ENCODE results near the gene NTNG2.

The NTNG2 gene

DNA sequence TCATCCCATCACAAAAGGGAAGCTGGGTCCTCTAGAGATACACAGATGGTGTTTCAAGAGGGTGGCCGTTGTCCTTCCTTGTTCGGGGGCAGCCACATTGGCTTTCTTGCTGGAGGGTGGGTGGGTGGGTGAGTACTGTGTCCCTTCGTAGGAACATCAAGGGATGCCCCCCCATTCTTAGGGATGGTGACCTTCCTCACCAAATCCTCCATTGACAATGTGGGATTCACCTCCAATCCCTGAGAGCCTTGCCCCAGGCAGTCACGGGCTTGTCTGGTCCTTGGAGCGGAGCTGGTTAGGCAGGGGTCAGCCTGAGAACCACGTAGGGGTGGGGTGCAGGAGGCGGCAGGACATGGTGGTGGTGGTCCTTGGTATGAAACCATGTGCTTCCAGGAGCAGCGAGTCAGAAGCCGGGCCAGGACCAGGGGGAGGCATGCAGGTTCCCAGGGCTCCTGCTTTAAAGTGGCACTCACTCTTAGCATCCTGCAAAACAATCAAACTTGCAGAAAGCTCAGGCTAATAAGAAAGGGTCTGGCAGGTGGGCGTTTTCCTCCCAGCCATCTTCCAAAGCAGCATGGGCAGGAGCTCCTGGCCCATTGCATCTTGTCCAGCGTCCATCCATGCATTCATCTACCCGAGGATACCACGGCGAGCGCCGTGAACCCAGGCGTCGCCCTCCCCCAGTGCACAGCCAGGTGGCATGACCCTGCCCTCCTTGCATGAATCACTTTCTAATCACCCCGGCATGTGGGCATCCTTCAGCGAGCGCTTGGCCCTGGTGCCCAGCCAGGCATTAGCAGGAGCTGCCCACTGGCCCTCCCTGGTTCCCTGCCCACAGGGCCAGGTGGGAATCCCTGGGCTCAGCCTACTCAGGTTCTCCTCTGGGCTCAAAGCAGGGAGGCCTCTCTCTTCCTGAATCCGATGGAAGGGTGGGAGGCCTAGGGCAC, 76.4 kb downstream of the NTNG2 start:
- no peak for DNase-seq

DNA sequence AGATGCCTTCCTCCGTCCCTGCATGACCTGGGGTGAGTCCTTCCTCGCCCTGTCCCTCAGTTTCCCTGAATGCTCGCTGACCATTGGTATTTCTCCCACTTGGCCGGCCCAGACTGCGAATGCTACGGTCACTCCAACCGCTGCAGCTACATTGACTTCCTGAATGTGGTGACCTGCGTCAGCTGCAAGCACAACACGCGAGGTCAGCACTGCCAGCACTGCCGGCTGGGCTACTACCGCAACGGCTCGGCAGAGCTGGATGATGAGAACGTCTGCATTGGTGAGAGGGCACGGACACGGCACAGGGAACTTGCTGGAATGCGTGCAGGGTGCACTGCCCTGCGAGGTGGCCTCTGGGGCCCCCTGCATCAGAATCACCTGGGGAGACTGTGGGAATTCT, 77.1 kb downstream of the NTNG2 start:
- DNase-seq: no peak

DNA sequence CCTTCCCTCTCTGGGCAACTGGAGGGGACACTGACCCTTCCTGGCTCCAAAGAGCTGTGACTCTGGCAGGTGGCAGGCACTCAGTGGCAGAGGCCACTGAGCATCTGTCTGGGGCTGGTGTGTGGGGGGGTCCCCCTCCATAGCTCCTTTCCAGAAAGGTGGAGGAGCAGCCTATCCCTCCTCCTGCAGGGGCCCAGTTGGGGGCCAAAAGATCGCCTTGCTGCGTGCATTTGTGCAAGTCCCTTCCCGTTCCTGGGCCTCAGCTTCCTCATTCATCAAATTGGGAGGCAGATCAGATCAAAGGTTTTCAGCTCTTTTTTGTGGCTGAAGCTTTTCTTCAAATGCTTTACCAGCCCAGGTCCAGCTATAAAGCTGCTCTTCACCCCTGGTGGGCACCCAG, 77.7 kb downstream of the NTNG2 start:
- peak; percentile 30 for DNase-seq

DNA sequence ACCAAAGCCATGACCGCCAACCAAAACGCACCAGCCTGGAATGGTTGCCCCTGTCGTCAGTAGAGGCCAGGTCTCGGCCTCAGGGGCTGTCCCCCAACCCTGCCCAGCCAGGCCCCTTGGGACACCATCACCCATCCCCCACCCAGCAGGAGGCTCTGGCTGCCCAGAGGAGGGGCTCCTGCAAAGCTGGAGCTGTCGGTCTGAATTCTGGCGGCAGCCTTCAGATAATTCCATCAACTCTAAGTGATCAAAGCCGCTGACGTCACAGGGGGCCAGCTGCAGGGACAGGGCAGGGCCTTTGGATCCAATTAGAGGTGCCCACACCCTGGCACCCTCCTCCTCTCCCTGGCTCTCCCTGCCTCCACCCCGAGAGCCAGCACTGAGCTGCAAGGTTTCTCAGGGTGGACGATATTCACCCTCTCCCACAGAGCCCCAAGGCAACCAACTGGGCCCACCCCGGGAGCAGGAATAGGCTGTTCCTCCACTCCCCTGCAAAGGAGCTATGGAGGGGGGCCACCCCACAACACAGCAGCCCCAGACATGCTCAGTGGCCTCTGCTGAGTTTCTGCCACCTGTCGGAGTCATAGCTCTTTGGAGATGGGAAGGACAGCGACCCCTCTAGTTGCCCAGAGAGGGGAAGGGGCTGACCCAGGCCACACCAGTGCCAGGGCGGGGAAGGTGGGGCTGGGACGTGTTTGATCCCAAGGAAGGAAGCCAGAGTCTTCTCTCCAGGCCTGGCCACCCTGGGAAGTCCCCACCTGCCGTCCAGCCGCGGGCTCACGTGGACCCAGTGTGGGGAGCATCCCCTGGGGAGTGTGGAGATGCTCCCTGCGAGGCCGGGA, 78.4 kb downstream of the NTNG2 start:
- DNase-seq: no peak

DNA sequence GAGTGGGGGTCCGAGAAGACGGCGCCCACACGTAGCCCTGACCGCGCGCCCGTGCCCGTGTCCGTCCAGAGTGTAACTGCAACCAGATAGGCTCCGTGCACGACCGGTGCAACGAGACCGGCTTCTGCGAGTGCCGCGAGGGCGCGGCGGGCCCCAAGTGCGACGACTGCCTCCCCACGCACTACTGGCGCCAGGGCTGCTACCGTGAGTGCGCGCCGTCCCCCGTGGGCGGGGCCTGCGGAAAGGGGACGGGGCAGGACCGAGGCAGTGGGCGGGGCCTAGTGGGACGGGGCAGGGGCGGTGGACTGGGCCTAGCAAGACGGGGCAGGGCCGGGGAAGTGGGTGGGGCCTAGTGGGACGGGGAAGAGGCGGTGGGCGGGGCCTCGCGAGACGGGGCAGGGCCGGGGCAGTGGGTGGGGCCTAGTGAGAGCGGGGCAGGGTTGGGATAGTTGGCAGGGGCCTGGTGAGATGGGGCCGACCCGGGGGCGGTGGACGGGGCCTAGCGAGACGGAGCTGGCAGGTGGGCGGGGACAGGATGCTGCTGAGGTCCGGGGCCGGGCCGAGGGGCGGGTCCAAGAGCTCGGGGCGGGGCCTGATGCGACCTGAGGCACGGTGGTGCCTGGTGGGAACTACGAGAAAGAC, 79.1 kb downstream of the NTNG2 start:
- peak; percentile 96 for DNase-seq

DNA sequence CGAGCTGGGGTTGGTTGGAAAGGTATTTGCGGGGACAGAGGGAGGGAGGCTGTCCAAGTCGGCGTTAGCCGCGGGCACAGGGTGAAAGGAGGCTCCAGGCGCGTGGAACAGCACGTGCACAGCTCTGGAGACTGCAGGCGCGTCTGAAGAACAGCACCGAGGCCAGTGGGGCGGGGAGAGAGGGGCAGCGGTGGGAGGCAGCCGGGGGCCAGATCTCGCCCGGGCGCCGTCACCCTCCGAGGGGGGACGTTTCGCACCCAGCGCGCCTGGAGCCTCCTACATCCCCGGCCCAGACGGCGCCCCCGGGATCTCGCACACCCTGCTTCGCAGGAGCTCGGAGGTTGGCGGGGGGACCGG, 79.6 kb downstream of the NTNG2 start:
- DNase-seq: no peak

DNA sequence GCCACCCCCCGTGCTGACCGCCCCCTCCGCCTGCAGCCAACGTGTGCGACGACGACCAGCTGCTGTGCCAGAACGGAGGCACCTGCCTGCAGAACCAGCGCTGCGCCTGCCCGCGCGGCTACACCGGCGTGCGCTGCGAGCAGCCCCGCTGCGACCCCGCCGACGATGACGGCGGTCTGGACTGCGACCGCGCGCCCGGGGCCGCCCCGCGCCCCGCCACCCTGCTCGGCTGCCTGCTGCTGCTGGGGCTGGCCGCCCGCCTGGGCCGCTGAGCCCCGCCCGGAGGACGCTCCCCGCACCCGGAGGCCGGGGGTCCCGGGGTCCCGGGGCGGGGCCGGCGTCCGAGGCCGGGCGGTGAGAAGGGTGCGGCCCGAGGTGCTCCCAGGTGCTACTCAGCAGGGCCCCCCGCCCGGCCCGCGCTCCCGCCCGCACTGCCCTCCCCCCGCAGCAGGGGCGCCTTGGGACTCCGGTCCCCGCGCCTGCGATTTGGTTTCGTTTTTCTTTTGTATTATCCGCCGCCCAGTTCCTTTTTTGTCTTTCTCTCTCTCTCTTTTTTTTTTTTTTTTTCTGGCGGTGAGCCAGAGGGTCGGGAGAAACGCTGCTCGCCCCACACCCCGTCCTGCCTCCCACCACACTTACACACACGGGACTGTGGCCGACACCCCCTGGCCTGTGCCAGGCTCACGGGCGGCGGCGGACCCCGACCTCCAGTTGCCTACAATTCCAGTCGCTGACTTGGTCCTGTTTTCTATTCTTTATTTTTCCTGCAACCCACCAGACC, 80.2 kb downstream of the NTNG2 start:
- DNase-seq: peak; percentile 62

DNA sequence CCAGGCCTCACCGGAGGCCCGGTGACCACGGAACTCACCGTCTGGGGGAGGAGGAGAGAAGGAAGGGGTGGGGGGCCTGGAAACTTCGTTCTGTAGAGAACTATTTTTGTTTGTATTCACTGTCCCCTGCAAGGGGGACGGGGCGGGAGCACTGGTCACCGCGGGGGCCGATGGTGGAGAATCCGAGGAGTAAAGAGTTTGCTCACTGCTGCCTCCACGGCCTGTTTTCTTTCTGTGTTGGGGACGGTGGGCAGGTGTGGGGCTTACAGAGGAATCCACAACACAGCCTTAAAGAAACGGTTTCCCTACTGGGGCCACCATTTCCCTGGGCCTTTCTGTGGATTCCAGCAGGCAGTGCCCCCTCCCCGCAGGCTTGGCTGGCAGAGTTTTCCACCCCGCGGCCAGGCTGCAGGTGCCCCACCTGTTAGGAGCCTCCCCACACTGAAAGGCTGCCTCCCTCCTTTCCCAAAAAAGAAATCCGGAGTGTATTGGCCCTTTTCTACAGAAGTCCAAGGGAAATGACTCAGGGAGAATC, 80.8 kb downstream of the NTNG2 start:
- DNase-seq: peak; percentile 25

DNA sequence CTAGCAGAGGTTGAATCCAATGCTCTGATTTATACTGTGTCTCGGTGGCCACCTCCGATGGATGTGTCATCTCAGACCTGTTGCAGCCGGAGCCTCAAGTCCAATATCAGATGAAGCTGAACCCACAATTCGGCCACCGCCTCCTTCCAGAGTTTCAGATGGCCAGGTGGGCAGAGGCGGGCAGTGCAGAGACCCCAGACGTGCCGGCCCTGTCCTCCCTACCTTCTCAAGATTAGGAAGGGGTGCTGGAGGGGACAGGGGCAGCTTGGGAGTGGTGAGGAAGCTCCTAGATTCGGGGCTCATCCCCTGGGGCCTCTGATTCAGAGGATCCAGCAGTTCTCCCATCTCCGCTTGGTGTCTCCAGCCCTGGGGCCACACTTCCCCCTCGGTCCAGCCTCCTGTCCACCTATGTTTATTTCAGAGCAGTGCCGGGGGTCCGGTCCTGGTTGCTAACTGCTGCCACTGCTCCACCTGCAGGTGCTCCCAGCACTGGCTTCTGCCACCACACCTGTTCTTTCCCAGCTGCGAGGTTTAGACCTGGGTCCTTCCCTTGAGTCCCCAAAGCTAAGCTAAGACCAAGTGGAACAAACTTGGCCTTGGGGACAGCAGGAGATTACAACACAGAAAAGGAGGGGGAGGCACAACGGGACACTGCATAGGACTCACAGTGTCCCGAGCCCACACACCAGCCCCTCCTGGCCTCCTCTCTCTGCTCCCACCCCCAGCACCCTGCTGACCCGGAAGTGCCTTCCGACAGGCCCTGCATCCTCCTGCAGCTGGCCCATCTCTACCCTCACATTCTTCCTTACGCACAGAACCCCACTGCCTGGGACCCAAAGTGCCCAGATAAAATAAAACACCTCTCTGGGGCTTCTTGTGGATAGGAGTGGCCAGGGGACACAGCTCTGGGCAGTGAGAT, 81.6 kb downstream of the NTNG2 start:
- DNase-seq: no peak

DNA sequence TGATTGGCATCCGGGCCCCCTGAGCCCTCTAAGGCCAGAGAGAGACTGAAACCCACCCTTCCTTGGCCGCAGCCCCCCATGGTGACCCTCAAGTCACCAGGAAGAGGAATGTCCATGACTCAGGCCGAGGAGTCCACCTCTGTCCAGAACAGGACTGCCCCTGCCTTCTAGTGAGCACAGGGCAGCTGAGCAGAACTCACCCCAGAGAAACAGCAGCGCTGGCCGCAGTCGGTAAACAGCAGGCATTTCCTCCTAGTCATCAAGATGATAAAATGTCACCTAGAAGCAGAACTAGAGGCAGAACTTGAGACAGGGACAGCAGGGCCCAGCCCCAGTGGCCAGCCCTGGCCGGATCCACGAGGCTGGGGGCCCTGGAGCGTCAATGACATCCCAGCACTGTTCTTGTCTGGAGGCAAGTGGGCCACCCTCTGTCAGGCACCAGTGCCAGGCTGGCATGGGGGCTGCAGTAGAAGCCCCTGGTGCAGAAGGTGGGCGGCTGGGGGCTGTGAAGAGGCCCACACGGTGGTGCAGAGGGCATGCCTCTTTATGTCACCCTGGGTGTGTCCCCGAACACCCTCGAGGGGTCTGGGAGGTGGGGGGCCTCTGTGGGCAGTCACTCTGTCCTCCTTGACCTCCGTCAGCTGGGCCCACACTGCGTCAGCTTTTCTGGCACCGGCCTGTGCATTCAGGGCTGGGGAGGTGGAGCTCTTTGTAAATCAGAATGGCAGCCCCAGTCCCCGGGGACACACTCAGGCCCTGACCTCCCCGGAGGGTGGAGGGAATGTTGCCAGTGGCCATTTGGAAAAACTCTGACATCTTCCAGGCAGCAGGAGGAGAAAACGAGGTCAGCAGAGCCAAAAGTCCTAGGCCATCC, 83.0 kb downstream of the NTNG2 start:
- DNase-seq: no peak

DNA sequence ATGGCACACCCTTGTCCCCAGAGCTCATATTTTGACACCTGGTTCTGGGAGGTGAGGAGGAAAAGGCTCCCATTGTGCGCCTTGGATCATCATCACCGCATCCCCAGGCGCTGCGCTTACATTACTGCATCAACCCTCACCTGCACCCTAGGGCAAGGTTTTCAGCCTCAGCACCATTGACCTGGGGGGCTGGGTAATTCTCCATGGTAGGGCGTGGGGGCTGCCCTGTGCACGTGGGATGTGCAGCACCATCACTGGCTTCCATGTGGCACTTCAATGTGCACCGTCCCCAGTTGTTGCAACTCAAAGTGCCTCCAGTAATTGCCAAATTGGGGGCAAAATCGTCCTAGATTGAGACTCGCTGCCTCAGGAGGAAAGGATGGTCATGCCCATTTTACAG, 83.6 kb downstream of the NTNG2 start:
- DNase-seq: no peak

DNA sequence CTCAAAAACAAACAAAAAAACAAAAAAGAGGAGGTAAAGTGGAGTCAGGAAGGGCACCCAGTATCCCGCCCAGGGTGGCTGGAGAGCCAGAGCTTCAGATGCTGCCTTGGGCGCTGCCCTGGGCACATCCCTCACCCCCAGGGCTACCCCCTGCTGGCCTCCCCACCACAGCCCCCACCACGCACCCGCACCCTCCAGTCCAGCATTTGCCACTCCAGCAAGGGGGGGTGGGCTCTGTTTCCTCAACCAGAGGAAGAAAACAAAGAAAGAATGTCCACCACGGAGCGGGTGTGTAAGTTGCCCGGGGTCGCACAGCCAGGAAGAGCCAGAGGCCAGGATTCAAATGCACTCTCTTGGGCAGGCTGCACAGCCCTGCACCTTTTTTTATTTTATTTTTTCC, 86.1 kb downstream of the NTNG2 start:
- DNase-seq: no peak

DNA sequence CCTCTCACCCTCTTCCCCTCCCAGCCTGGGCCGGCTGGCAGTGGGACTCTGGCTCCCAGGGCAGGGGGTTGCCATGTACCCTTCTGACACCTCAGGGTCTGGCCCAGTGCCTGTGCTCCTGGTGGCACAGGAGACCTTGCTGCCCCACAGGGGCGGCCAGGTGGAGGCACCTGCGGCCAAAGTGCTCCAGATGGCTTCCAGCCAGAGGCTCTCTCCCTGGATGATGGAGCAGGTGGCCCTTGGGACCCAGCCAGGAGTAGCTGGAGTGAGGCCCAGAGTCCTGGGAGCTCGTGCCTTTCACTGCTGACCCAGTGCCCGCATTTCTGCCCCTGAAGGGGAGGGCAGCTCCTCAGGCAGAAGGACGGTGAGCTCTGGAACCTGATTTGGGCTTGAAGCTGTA, 87.3 kb downstream of the NTNG2 start:
- no peak for DNase-seq

DNA sequence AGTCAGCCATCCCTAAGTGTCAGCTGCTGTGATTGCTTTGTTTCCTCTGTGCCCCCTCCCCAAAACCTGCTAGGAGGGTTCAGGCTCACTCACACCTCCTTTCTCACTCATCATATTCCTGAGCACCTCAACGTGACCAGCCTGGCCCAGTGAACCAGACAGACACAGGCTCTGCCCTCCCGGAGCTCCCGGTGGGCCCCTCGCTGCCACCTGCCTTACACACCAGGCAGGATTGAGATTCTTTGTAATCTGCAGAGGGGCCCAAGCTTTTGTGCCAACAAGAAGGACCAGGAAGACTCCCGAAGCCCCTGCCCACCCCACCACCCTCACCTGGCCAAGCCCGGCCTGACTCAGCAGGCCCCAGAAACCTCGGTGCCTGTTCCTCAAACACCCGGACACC, 87.8 kb downstream of the NTNG2 start:
- DNase-seq: no peak

DNA sequence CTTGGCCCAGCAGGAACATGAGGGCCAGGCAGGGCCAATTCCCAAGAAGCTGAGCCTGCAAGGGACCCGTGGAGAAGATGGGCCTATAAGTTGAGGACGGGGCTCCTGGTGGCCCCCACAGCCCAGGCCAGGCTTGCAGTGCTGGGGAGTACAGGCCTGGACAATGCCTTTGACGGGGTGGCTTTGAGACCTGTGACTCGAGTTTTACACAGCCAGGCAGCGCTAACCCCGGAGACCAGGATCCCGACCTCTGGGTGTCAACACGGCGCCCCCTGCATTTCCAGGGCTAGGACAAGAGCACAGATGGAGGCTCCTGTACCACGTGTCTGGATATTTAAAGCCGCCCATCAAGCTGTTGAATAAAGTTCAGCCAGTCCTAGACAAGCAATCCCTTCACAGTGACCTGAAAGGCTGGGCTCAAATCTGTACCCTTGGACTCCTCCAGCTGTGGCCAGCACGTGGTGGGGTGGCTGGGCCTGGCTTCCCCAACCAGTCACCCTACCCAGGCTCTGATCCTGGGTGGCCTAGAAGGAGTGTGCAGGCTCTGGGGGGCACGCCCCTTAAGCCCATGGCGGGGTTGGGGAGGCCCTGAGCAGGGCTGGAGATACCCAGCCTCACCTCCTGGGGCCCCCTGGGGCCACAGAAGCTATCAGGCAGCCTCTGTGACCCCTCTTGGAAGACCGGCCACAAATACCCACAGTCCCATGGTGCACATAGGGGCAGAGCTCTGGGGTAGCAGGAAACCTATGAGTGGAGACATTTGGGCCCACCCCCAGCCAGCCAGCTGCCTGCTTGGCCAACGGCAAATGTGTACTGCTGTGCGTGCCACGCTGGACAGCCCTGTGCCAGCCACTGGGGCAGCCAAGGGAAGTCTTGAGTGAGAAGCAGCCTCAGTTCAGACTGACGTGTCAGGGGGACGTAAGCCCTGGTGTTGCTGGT, 88.7 kb downstream of the NTNG2 start:
- DNase-seq: no peak

DNA sequence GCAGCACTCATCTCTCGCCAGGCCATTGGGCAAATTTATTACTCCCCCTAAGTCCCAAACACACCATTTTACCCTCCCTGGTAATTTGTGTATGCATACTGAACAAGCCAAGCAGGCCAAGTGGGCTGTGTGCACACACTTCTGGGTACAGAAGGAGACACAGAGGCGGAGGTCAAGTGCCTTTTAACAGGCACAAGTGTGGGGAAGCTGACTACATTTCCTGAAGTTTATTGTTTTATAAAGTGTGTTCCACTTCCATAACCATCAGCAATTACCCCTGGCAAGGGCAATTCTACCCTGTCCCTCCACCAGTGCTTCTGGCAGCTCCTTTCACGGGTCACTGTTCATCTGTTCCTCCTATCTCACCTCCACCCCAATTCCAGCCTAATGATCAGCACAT, 99.0 kb downstream of the NTNG2 start:
- no peak for DNase-seq

DNA sequence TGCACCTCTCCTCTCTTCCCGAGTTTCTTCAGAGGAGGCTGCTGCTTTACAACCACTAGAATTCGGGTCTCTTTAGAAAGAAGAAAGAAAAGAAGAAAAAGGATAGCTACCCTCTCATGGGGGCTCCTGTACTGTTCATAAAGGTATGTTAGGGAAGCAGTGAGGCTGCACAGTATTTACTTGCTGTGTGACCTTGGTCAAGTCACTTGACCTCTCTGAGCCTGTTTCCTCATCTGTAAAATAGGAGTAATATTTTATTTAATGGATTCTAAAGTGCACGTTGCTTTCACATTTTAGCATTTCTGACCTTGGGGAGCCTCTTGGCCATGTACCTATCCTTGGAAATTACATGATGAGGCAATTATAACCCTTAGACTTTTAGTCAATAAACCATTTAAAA, 104.2 kb downstream of the NTNG2 start:
- DNase-seq: no peak

DNA sequence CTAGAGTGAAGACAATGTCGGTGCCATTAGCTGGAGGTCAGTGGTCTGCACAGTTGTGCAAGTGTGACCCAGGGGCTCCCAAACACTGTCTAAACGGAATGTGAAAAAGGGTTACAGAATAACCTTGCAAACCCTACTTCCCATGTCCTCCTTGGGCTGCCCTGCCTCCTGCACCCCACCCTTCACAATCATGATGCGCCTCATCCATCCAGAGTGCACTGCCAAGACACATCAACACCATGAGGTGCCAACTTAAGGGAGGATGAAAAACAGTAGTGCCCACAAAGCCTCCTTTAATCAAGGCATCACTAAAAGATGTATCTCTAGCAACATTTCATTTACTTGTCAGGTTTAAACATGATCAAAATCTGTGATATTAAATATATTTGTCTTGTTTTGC, 105.8 kb downstream of the NTNG2 start:
- DNase-seq: no peak

DNA sequence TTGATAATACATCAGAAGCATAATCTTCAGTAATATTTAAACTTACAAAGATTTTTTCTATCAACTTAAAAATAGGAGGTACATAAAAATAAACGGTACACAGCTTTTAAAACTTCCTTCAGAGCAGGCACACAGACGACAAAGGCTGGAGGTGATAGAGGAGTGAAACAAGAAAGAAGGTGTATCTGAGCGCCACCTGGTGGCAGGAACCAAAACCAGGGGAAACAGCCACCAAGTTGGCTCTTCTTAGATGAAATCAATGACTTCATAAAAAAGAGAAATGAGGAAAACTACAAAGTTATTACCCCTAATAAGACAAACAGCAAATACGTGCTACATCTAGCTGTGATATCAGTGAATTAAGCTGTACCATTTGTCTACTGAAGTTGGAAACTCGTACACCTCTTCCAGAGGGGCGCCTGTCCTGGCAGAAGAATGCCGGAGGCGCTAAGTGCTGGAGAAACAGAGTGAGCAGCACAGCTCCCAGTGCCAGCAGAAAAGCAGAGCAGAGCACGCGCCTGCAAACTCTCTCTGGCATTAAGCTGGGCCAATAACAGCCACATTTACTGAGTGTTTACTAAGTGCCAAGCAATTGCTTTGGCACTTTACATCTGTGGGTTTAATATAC, 107.0 kb downstream of the NTNG2 start:
- peak; percentile 85 for DNase-seq
